HL-60 (cell line): ENCODE data around the gene COL23A1.

Experiments
- DNase-seq, 2 experiments: peaks; one replicate each; pipeline ENCODE4 v3.0.0-alpha.2; 2010 to 2020; ENCODE audit warnings: low read depth in 1 of 2, low spot score in 1 of 2
- H3K27ac ChIP-seq: fragments of 250-450 bp; sonication (Bioruptor Pico); replicated peaks from 2 replicates; pipeline ENCODE4 v1.5.1; 2020; ENCODE audit warnings: mild to moderate bottlenecking, moderate library complexity
- H3K27me3 ChIP-seq: fragments of 250-450 bp; sonication (Bioruptor Pico); 2 replicates; pipeline ENCODE4 v1.5.1; 2021; ENCODE audit warnings: mild to moderate bottlenecking, moderate library complexity; ENCODE audit not compliant: insufficient read depth, poor library complexity, severe bottlenecking
- H3K4me3 ChIP-seq: replicated peaks from 2 replicates; pipeline ENCODE4 v1.5.1; 2011; ENCODE audit warnings: mild to moderate bottlenecking, control low read depth, low read length; ENCODE audit not compliant: insufficient read depth
- GABPA ChIP-seq: IDR thresholded peaks from 2 replicates; pipeline ENCODE4 v1.6.1; 2012; ENCODE audit warnings: low read depth
- POLR2AphosphoS5 ChIP-seq: IDR thresholded peaks from 2 replicates; pipeline ENCODE4 v1.6.1; 2012; ENCODE audit warnings: low read depth
- SPI1 ChIP-seq: IDR thresholded peaks from 2 replicates; pipeline ENCODE4 v1.6.1; 2012; ENCODE audit warnings: low read depth, mild to moderate bottlenecking, borderline replicate concordance
- TF ChIP-seq, protein P1 (sequence below): IDR thresholded peaks from one replicate; pipeline ENCODE4 v1.5.1; 2011; ENCODE audit warnings: low read length, control low read depth, inconsistent platforms; ENCODE audit not compliant: insufficient read depth
- TF ChIP-seq, protein P2 (sequence below): IDR thresholded peaks from 2 replicates; pipeline ENCODE4 v1.6.1; 2012; ENCODE audit warnings: low read depth; ENCODE audit not compliant: insufficient replicate concordance

Gene COL23A1

DNA sequence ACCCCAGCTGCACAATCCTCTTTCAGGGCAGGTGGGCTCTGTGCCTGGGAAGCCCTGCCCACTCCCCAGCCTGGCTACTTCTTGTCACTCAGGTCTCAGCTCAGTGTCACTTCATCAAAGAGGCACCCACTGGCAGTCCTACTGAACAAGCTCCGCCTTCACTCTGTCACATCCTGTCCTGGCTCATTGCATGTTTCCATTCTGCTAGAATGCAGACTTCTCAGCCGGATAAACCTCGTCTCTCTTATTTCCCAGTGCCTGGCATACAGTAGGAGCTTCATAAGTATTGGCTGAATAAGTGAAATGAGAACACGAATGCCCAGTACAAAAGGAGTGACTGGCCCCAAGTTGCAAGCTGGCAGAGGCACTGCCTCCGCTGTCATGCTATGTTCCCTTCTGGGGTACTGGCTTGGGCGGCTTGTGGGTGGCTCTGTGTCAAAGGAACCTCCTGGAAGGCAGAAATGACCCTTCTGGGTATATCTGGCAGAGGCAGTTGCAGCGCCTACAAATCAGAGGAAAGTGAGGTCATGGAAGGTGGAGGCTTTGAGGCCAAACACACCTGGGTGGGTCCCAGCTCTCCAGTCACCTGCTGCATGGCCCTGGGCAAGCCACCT lies 259.3 kb downstream of the COL23A1 start:
- Histone ChIP-seq H3K27ac (peak overlapping the region; percentile 44), H3K27me3 (no peaks in the 10 kb centered on the region), H3K4me3 (no peak overlapping the region)
- TF ChIP-seq GABPA, result no peak
- TF ChIP-seq, protein P1, sequence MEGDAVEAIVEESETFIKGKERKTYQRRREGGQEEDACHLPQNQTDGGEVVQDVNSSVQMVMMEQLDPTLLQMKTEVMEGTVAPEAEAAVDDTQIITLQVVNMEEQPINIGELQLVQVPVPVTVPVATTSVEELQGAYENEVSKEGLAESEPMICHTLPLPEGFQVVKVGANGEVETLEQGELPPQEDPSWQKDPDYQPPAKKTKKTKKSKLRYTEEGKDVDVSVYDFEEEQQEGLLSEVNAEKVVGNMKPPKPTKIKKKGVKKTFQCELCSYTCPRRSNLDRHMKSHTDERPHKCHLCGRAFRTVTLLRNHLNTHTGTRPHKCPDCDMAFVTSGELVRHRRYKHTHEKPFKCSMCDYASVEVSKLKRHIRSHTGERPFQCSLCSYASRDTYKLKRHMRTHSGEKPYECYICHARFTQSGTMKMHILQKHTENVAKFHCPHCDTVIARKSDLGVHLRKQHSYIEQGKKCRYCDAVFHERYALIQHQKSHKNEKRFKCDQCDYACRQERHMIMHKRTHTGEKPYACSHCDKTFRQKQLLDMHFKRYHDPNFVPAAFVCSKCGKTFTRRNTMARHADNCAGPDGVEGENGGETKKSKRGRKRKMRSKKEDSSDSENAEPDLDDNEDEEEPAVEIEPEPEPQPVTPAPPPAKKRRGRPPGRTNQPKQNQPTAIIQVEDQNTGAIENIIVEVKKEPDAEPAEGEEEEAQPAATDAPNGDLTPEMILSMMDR, result no peak
- TF ChIP-seq POLR2AphosphoS5, result no peak
- no peak for TF ChIP-seq SPI1
- TF ChIP-seq, protein P2, sequence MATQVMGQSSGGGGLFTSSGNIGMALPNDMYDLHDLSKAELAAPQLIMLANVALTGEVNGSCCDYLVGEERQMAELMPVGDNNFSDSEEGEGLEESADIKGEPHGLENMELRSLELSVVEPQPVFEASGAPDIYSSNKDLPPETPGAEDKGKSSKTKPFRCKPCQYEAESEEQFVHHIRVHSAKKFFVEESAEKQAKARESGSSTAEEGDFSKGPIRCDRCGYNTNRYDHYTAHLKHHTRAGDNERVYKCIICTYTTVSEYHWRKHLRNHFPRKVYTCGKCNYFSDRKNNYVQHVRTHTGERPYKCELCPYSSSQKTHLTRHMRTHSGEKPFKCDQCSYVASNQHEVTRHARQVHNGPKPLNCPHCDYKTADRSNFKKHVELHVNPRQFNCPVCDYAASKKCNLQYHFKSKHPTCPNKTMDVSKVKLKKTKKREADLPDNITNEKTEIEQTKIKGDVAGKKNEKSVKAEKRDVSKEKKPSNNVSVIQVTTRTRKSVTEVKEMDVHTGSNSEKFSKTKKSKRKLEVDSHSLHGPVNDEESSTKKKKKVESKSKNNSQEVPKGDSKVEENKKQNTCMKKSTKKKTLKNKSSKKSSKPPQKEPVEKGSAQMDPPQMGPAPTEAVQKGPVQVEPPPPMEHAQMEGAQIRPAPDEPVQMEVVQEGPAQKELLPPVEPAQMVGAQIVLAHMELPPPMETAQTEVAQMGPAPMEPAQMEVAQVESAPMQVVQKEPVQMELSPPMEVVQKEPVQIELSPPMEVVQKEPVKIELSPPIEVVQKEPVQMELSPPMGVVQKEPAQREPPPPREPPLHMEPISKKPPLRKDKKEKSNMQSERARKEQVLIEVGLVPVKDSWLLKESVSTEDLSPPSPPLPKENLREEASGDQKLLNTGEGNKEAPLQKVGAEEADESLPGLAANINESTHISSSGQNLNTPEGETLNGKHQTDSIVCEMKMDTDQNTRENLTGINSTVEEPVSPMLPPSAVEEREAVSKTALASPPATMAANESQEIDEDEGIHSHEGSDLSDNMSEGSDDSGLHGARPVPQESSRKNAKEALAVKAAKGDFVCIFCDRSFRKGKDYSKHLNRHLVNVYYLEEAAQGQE, result no peak
- DNase-seq, result peak in 1 of 2 experiments; percentile 73

DNA sequence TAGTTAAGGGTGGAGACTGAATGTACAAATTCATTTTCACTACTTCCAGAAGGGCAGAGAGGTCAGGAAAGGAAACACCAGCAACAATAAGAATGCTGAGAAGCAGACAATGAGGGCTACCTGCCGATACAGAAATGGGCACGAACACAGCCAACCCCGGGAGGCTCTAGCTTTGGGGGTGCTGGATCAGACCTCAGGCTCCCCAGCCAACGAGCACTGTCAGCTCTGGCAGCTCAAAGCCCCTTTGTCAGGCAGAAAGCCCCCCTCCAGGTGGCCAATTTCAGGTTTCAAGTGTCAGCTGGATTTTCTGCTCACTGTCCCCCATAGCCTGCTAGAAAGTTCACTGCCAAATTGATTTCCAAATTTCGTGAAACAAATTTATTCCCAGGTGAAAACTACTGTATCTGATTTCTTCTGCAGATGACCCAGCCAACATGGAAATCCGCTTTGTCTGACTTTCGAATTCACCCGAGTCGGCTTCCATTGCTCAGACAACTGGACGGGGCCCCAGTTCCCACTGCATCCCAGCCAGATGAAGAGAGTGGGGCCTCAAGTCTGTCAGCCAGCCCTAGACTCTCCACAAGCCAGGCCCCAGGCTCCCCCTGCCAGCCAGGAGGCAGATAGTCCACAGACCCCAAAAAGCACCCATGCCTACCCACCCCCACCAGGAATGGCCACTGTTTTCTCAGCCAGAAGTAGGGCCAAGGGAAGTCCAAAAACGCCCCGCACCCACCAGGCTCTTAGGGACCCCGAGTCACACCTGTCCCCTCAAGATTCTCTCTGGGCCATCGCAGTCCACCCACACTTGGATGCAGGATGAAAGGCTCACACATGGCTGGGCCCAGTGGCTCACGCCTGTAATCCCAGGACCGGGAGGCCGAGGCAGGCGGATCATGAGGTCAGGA lies 261.1 kb downstream of the COL23A1 start:
- H3K27me3 ChIP-seq, result no peaks in the 10 kb centered on the region
- H3K4me3 ChIP-seq, result no peak overlapping the region
- DNase-seq, result no peak
- TF ChIP-seq, protein P2, result no peak
- no peak for TF ChIP-seq SPI1
- TF ChIP-seq GABPA, result no peak
- TF ChIP-seq POLR2AphosphoS5, result no peak
- TF ChIP-seq, protein P1, result no peak
- H3K27ac ChIP-seq, result peak overlapping the region; percentile 44

DNA sequence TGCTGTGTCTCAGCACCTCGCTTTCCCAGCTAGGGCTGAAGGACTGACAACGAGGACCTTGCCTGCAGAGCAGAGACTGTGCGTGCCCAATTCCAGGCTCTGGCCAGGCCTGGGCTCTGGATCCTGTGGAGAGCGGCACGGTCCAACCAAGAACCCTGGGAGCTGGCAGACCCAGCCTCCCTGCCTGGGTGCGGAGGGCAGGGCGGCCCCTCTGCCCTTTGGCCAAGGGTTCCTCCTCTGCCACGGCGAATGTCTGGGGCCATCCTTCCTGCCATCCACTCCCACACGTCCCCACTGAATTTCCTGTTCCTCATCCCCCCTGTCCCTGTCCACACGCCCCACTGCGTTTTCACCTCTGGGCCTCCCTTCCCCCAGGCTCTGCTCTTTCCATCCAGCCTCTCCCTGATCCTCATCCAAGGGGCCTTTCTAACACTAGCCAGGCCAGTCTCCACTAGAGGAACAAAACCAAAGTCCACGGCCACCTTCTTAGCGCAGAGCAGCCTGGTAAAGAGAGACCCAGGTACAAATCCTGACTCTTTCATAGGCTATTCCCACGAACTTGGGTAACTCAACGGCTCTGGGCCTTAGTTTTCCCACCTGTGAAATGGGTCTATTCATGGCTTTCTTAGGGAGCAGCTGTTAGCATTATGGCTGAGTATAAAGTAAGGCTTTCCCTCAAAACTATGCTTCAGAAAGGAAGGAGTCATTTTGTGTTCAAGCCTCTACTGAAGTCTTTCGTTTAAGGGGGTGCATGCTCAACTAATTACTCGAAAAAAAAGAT lies 262.1 kb downstream of the COL23A1 start:
- TF ChIP-seq POLR2AphosphoS5 (0 out of 2 replicates have a peak, but pooled peaks have one; percentile 21), GABPA (no peak), SPI1 (peak; percentile 30; the same call in 1 of the 2 replicates)
- TF ChIP-seq, protein P1, result no peak
- TF ChIP-seq, protein P2, result no peak
- H3K27ac ChIP-seq, result peak overlapping the region; percentile 44
- peak; percentile 62 to 63 for DNase-seq
- H3K4me3 ChIP-seq, result no peak overlapping the region
- no peaks in the 10 kb centered on the region for H3K27me3 ChIP-seq
